UCSD-AML1 (cell line): ENCODE measurements around the gene SLC2A9.
"Not testable (repeated sequence)": the region's sequence is repeated elsewhere in the genome, so short reads cannot be mapped to it uniquely, and the experiment has no call there.

Experiments
- DNase-seq: peaks from one replicate; lab custom pipeline; 2025; ENCODE audit not compliant: unreplicated experiment; lab: John Stamatoyannopoulos, UW

The SLC2A9 gene

DNA sequence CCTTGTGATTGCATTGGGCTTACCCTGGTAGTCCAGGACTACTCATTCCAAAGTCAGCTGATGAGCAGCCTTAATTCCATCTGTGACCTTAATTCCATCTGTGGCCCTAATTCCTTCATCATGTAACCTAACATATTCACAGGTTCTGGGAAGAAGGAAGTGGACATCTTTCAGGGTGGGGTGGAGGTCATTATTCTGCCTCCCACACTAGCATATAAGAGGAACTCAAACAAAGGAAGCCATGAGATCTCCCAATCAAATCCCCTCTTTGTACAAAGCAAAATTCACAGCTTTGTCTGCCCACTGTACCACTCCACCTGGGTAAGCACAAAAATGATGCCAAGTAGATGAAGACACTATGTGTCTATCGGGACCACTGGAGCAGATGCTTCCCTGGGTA, 87.3 kb downstream of the SLC2A9 start:
- DNase-seq, result no peak

- no peak for DNase-seq
Observed at GRCh38 chr4:9933184-9933583, 88.1 kb downstream of the SLC2A9 start.

DNA sequence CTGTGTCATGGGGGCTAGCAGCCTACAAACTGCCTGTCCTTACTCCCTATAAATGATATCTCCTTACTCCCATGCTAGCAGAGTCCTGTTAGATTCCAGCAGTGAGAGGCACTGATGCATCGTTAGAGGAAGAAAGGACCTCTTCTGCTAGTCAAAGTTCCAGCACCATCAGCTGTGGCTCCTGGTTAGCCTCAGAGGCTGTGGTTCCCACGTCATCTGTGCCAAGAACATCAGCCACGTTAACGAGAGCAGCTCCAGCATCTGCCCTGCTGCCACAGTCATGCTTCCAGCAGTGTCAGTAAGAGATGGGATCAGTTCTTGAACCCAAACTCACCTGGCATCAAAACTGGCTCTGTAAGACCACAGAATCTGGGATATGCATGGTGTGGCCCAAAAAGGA, 88.5 kb downstream of the SLC2A9 start:
- no peak for DNase-seq

DNA sequence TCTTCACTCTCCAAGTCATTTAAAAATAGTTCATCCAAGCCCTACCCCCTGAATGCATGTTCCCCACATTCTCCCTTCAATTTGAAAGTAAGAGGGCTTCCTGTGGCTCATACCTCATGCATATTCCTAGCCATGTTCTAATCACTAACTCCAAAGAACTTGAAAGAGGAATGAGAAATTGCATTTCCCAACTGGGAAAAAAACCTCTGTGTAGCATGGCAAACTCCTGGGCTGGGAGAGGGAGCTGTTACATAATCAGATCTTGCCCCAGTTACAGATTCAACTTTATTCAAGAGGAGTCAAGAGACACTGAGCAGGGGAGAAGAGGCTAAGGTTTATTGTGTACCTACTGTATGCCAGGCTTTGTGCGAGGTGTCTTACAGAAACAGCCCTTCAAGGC, 90.2 kb downstream of the SLC2A9 start:
- no peak for DNase-seq

DNA sequence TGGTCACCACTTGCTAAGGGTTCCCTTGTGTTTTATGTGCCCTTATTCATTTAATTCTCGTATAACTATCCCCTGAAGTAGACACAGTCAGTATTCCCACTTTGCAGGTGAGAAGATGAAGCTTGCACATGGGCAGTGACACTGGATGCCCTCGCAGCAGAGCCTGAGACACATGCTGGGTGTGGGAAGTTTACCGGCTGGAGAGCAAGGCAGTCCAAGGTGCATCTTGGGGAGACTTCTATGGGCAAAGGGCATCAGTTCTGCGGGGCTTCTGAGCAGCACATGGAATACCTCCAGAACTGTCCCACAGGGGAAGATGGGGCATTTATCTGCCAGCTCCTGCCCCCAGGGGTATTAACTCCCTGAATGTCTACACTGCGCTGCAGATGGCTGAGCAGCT, 92.2 kb downstream of the SLC2A9 start:
- DNase-seq, result no peak

DNA sequence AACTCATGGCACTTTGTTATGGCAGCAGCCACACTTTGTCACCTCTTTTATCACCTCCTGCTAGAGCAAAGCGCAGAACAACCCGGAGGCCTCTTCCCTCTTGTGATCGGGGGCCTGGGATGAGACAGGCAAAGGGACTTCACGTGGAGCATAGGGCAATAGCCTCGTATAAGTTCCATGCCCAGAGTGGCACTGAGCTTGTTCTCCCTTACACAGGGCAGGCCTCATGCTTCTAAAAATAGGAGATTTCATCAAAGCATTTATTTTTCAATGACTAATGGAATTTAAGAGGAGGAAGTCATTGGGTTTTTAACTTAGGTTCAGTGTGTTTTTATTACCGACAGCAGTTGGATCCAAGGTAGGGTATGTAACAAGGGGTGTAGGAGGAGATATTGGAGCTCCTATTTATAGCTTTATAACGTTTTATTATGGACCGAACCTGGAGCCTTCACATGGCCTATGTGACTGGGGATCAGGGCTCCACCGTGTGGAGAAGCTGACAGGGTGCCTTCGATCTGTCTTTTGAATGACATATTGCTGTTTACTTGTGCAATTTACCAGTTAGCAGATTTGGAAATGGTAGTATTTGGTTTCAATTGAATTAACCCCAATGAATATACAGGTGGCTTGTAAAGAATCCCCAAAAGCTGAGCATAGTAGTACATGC, 93.8 kb downstream of the SLC2A9 start:
- no peak for DNase-seq

GRCh38 chr4:9926586-9926985, 94.7 kb downstream of the SLC2A9 start:
- DNase-seq, result no peak

DNA sequence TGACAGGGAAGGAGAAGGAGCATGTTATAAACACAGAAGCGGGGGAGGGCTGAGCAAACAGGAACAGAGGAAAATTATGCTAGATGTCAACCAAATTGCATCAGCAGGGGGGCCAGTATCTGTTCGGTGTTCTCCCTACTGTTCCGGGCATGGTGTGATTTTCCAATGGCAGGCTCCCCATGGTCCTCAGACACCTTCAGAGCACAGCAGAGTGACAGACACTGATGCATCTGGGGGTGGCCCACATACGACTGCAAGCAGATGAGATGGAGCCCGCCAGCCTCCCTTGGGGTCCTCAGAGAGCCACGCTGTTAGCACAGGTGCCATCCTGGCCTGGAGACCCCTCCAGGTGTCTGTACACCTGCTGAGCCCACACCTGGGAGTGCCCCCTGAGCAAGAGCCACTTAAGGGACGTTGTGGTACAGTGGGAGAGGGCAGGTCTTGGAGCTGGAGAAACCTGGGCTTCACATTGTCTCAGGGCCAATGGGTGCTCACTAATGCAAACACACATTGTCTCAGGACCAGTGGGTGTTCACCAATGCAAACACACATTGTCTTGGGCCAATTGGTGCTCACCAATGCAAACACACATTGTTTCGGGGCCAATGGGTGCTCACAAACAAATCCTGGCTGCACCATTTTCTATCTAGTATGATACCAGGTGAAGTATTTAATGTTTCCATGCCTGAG, 95.4 kb downstream of the SLC2A9 start:
- DNase-seq, result no peak

GRCh38 chr4:9924750-9925149, 96.5 kb downstream of the SLC2A9 start:
- DNase-seq, result no peak

GRCh38 chr4:9923195-9923812, 98.0 kb downstream of the SLC2A9 start:
- no peak for DNase-seq

DNA sequence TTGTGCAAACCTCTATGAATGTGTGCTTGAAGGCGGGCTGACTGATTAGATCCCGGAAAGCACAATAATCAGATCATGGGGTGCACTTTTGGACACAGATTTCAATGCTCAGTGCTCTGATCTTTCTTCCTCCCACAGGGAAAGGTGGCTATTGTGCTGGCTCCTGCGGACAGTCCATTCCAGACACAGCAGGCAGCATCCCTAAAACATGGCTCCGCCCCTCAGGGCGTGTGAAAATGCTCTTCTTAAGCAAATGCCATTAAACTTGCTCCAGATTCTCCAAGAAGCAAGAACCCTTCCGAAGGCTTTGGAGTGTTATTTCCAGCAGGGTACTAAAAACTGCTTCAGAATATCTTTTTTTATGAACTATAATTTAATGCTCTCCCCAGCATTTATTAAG, 100.0 kb downstream of the SLC2A9 start:
- no peak for DNase-seq

DNA sequence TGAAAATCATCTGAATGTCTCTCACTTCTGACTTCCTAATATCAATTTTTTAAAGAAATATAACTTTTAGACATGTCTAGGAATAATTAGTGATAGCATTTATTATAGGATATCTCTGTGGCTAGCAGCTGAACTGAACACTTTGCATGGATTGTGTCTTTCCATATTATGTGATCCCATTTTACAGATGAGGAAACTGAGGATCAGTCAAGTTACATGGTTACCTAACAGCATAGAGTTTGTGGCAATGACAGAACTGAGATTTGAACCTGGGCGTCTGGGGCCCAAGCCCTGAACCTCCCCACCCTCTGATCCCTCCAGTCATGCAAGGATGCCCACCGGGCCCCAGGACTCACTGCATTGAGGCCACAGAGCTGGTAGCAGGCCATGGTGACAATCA, 101.3 kb downstream of the SLC2A9 start:
- DNase-seq, result no peak

GRCh38 chr4:9919047-9919446, 102.2 kb downstream of the SLC2A9 start:
- DNase-seq, result no peak

DNA sequence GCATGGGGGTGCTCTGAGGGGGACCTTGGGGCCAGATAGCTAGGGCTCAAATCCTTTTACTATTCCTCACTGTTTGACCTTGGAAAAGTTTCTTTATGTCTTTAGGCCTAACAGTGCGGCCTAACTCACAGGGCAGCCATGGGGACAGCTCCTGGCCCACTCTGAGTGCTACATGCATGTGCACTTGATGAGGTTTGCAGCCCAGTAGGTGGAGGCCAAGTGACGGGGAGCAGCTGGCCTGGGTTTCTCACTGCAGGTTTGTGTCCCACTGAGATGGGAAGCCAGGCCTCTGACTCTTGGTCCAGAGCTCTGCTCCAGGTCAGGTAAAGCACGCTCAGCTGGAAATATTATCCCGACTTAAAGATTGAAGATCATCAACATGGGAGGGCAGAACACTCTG, 102.8 kb downstream of the SLC2A9 start:
- no peak for DNase-seq

GRCh38 chr4:9916937-9917336, 104.4 kb downstream of the SLC2A9 start:
- no peak for DNase-seq

- no peak for DNase-seq
Observed at GRCh38 chr4:9916346-9916745, 105.0 kb downstream of the SLC2A9 start.

DNA sequence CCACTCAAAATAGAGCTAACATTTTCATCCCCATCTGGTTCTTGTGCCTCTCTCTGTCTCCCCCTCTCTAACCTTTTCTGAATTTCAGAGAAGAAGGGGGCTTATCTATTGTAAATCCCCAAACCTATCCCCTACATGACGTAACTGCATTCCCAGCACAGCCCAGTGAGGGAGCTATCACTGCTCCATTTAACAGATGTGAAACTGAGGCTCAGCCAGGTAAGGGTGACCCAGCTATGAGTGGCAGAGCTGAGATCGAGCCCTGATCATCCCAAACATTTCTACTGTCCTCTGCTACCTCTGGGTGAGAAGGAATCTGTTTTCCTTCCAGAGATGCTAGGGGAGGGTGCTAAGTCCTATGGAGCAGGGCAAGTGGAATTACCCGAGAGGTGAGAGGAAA, 107.5 kb downstream of the SLC2A9 start:
- no peak for DNase-seq

GRCh38 chr4:9906996-9907395, 114.3 kb downstream of the SLC2A9 start:
- DNase-seq, result no peak

- DNase-seq, result no peak
Observed at GRCh38 chr4:9904976-9905587, 116.2 kb downstream of the SLC2A9 start.

- DNase-seq, result no peak
Observed at GRCh38 chr4:9903317-9903716, 118.0 kb downstream of the SLC2A9 start.

DNA sequence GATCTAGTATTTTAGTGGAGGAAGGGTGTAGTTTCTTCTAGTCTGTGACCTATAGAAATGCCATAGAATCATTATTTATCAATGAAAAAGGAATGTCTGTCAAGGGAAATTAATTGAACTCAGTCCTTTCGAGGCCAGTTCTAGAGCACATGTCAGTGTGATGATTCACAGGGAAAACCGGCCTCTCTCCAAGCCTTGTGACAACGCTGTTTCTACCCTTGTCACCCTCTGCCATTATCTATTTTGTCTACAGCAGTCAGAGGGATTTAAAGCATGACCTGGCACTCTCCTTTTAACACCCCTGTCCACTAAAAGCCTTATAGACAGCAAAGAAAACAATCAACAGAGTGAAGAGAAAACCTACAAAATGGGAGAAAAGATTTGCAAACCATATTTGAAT, 120.0 kb downstream of the SLC2A9 start:
- DNase-seq, result no peak

- DNase-seq, result not testable (repeated sequence)
Observed at GRCh38 chr4:9900633-9901032, 120.7 kb downstream of the SLC2A9 start.
